ENCODE data around the gene FBXL22. TPM values are rescaled to one million over a fixed set of nuclear protein-coding genes. Genes with fewer than 3 reads are reported as not detected.

The FBXL22 gene
- total RNA-seq, 1 donor from 2014 or later, result 0.48 TPM

DNA sequence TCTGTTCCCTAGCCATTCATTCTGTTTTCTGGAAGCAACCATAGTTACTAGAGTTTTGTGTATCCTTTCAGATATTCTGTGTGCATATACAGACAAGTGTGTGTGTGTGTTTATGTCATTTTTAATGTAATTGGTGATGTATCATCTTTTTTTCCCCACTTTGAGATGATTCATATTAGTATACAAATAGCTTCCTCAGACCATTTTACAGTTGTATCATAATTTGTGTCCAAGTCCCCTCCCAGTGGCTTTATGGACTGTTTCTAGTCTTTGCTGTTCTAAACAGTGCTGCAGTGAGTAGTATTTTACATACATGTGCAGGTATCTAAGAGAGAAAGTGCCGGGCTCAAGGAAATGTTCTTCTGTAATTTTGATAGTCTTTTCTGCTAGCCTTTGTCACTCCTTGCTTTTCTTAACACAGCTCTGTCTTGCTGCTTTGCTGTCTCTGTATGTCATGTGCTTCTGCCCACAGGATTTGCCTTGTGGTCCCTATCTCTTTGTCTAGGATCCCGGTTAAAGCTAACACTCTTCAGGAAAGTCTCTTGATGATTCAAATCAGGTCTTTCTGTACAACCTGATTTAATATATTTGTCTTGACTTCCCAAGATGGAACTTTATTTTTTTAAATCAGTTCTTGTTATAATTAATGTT, 31.5 kb upstream of the FBXL22 start:
- Mint-ChIP-seq H3K4me3 (ENCODE audit: unreplicated experiment) (no peak overlapping the region), H3K27ac (ENCODE audit: unreplicated experiment) (peak overlapping the region; percentile 5), H3K27me3 (ENCODE audit: unreplicated experiment) (no peaks in the 10 kb centered on the region), H3K9me3 (ENCODE audit: unreplicated experiment) (no peaks in the 10 kb centered on the region), H3K4me1 (ENCODE audit: unreplicated experiment) (peaks cover 3% of the 10 kb centered on the region), H3K36me3 (ENCODE audit: unreplicated experiment) (peaks cover 39% of the 10 kb centered on the region)
- TF ChIP-seq, protein P1, sequence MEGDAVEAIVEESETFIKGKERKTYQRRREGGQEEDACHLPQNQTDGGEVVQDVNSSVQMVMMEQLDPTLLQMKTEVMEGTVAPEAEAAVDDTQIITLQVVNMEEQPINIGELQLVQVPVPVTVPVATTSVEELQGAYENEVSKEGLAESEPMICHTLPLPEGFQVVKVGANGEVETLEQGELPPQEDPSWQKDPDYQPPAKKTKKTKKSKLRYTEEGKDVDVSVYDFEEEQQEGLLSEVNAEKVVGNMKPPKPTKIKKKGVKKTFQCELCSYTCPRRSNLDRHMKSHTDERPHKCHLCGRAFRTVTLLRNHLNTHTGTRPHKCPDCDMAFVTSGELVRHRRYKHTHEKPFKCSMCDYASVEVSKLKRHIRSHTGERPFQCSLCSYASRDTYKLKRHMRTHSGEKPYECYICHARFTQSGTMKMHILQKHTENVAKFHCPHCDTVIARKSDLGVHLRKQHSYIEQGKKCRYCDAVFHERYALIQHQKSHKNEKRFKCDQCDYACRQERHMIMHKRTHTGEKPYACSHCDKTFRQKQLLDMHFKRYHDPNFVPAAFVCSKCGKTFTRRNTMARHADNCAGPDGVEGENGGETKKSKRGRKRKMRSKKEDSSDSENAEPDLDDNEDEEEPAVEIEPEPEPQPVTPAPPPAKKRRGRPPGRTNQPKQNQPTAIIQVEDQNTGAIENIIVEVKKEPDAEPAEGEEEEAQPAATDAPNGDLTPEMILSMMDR (IDR thresholded peaks at IDR 0.05), result no peak
- DNase-seq (ENCODE audit: extremely low spot score, unreplicated experiment), result no peak

DNA sequence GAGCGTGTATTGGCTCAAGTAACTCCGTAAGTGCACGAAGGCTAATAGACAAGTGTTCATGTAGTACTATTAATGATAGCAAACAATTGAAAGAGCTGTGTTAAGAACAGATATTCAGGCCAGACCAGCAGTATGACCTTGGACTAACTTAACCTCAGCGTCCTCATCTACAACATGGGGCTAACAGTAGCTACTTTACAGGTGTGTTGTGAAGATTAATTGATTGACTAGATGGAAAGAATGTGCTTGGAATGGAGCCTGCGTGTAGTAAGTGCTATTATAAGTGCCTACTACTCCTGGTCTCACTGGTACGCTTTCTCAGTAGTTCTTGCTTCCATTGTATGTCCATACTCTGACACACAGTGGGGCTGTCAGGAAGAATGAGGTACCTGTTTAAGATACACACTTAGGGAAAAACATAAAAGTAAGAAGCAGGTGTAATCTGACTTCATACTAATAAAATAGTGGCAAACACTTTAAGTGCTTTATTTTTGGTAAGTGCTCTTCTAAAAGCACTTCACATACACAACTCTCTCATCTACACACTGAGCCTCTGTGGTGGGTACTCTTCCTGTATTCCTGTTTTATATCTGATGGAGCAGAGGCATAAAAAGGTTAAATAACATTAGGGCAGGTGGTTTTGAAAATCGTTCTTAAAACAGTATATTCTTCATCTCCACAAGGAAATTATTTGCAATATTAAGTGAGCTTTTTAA, 24.3 kb upstream of the FBXL22 start:
- H3K27ac Mint-ChIP-seq (ENCODE audit: unreplicated experiment), result no peak overlapping the region
- H3K9me3 Mint-ChIP-seq (ENCODE audit: unreplicated experiment), result no peaks in the 10 kb centered on the region
- H3K36me3 Mint-ChIP-seq (ENCODE audit: unreplicated experiment), result peaks cover 43% of the 10 kb centered on the region
- no peak overlapping the region for H3K4me3 Mint-ChIP-seq (ENCODE audit: unreplicated experiment)
- peaks cover 27% of the 10 kb centered on the region for H3K4me1 Mint-ChIP-seq (ENCODE audit: unreplicated experiment)
- no peaks in the 10 kb centered on the region for H3K27me3 Mint-ChIP-seq (ENCODE audit: unreplicated experiment)
- no peak for DNase-seq (ENCODE audit: extremely low spot score, unreplicated experiment)
- TF ChIP-seq, protein P1 (IDR thresholded peaks at IDR 0.05), result no peak

DNA sequence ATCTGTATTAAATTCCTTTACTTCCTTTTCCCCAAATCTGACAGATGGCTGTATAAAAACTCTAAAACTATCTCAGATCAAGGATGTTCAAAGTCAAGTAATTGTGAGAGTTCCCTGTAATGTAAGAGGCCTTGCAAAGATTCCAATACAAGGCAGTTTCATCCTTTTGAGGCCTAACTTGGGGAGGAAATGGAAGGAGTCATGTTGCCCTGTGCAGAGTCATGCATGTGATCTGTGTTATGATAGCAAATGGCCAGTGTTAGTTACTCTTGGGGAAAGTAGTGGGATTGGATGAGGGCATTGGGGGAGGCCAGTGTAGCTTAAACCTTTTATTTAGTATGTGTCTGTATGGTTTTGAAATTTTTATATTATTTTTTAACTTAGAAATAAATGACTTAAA, 23.7 kb upstream of the FBXL22 start:
- no peaks in the 10 kb centered on the region for H3K27me3 Mint-ChIP-seq (ENCODE audit: unreplicated experiment)
- H3K4me3 Mint-ChIP-seq (ENCODE audit: unreplicated experiment), result no peak overlapping the region
- peak overlapping the region; percentile 62 for H3K27ac Mint-ChIP-seq (ENCODE audit: unreplicated experiment)
- TF ChIP-seq, protein P1 (IDR thresholded peaks at IDR 0.05), result no peak
- H3K9me3 Mint-ChIP-seq (ENCODE audit: unreplicated experiment), result no peaks in the 10 kb centered on the region
- peaks cover 40% of the 10 kb centered on the region for H3K36me3 Mint-ChIP-seq (ENCODE audit: unreplicated experiment)
- no peak for DNase-seq (ENCODE audit: extremely low spot score, unreplicated experiment)
- peaks cover 27% of the 10 kb centered on the region for H3K4me1 Mint-ChIP-seq (ENCODE audit: unreplicated experiment)

DNA sequence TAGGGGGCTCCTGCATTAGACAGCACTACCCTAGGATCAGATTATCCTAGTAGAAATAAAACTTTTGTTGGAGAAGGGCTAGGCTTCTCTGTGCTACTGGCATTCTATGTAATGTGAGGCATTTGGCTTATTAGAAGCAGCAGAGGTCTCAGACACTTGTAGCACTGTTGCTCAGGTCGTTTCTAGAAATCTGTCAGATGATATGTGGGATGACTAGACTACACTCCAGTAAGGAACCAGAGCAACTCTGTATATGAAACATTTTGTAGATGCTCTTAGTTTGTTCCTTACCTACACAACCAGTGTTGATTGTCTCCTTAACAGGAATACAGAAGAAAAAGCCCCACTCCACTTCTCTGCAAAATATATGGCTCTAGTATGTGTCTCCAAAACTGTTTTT, 21.9 kb upstream of the FBXL22 start:
- Mint-ChIP-seq H3K4me1 (ENCODE audit: unreplicated experiment) (peaks cover 27% of the 10 kb centered on the region), H3K4me3 (ENCODE audit: unreplicated experiment) (no peak overlapping the region), H3K36me3 (ENCODE audit: unreplicated experiment) (peaks cover 35% of the 10 kb centered on the region), H3K27me3 (ENCODE audit: unreplicated experiment) (no peaks in the 10 kb centered on the region), H3K9me3 (ENCODE audit: unreplicated experiment) (no peaks in the 10 kb centered on the region), H3K27ac (ENCODE audit: unreplicated experiment) (peak overlapping the region; percentile 90)
- TF ChIP-seq, protein P1 (IDR thresholded peaks at IDR 0.05), result no peak
- no peak for DNase-seq (ENCODE audit: extremely low spot score, unreplicated experiment)

DNA sequence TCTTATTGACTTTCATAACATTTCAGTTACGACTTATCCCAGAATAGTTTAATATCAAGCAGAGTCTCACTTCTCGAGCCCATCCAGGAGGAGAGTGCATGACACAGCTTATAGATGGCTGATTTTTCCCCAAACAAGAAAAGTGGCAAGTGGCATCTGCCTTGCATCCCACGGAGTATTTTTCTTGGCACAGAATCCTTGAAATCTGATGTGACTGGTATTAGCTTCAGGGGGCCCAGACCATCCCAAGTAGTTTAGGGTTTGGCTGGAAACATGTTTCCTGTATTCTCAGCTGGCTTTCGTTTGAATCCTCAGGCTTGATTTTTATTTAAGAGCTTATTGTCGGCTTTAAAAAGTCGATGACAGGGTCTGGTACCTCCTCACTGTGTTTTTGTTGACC, 20.7 kb upstream of the FBXL22 start:
- peaks cover 27% of the 10 kb centered on the region for H3K4me1 Mint-ChIP-seq (ENCODE audit: unreplicated experiment)
- peak overlapping the region; percentile 31 for H3K4me3 Mint-ChIP-seq (ENCODE audit: unreplicated experiment)
- TF ChIP-seq, protein P1 (IDR thresholded peaks at IDR 0.05), result no peak
- DNase-seq (ENCODE audit: extremely low spot score, unreplicated experiment), result no peak
- H3K27ac Mint-ChIP-seq (ENCODE audit: unreplicated experiment), result peak overlapping the region; percentile 90
- H3K27me3 Mint-ChIP-seq (ENCODE audit: unreplicated experiment), result no peaks in the 10 kb centered on the region
- no peaks in the 10 kb centered on the region for H3K9me3 Mint-ChIP-seq (ENCODE audit: unreplicated experiment)
- H3K36me3 Mint-ChIP-seq (ENCODE audit: unreplicated experiment), result peaks cover 29% of the 10 kb centered on the region
